RPMI7951 (cell line): ENCODE data around the gene SHLD1. TPM values are rescaled to one million over a fixed set of nuclear protein-coding genes. Genes with fewer than 3 reads are reported as not detected.

Source experiments
- DNase-seq: peaks from one replicate; pipeline ENCODE4 v3.0.0-alpha.2; 2012; ENCODE audit warnings: low read depth
- total RNA-seq: library from RNA; depleted of rRNA; stranded (reverse); fragments of >200 nt; shearing (Covaris generic); gene quantifications from 2 replicates; pipeline ENCODE4 v1.2.3, GENCODE V29; 2014

The SHLD1 gene
- total RNA-seq, 1 experiment from 2014 or later: 12.5 TPM

- no peak for DNase-seq
Observed at GRCh38 chr20:5818346-5818681, 68.1 kb downstream of the SHLD1 start.

- no peak for DNase-seq
Observed at GRCh38 chr20:5820738-5821137, 70.5 kb downstream of the SHLD1 start.

- peak; percentile 24 for DNase-seq
Observed at GRCh38 chr20:5821627-5822215, 71.5 kb downstream of the SHLD1 start.

- DNase-seq: no peak
Observed at GRCh38 chr20:5822569-5822968, 72.4 kb downstream of the SHLD1 start.

GRCh38 chr20:5825130-5825719, 75.0 kb downstream of the SHLD1 start:
- DNase-seq: no peak

GRCh38 chr20:5827098-5827853, 77.1 kb downstream of the SHLD1 start:
- no peak for DNase-seq

GRCh38 chr20:5827861-5828260, 77.7 kb downstream of the SHLD1 start:
- no peak for DNase-seq

- DNase-seq: no peak
Observed at GRCh38 chr20:5829241-5829809, 79.1 kb downstream of the SHLD1 start.

GRCh38 chr20:5831539-5832237, 81.5 kb downstream of the SHLD1 start:
- no peak for DNase-seq

- DNase-seq: no peak
Observed at GRCh38 chr20:5833309-5833941, 83.2 kb downstream of the SHLD1 start.

- no peak for DNase-seq
Observed at GRCh38 chr20:5834436-5835005, 84.3 kb downstream of the SHLD1 start.

GRCh38 chr20:5835321-5835821, 85.2 kb downstream of the SHLD1 start:
- DNase-seq: peak; percentile 80

- DNase-seq: peak; percentile 51
Observed at GRCh38 chr20:5835871-5836270, 85.7 kb downstream of the SHLD1 start.

- no peak for DNase-seq
Observed at GRCh38 chr20:5836569-5836968, 86.4 kb downstream of the SHLD1 start.

- no peak for DNase-seq
Observed at GRCh38 chr20:5840411-5841002, 90.3 kb downstream of the SHLD1 start.

GRCh38 chr20:5841522-5841921, 91.3 kb downstream of the SHLD1 start:
- DNase-seq: no peak

GRCh38 chr20:5842465-5842864, 92.3 kb downstream of the SHLD1 start:
- no peak for DNase-seq

- peak; percentile 51 for DNase-seq
Observed at GRCh38 chr20:5843054-5843592, 92.9 kb downstream of the SHLD1 start.

GRCh38 chr20:5844063-5844681, 94.0 kb downstream of the SHLD1 start:
- DNase-seq: peak; percentile 95
